Testis (tissue), 3 donors: ENCODE results near the gene NSRP1. TPM values are rescaled to one million over a fixed set of nuclear protein-coding genes. Genes with fewer than 3 reads are reported as not detected.
"Not testable (repeated sequence)": the region's sequence is repeated elsewhere in the genome, so short reads cannot be mapped to it uniquely, and the experiment has no call there.

Source experiments
- DNase-seq: peaks from one replicate; pipeline ENCODE4 v3.0.0-alpha.2; 2019
- H3K27ac ChIP-seq, 2 donors: fragments of 200-600 bp; sonication (generic); one replicate each; pipeline ENCODE4 v1.5.1; 2019
- H3K27me3 ChIP-seq: fragments of 200-600 bp; sonication (generic); one replicate; pipeline ENCODE4 v1.5.1; 2019
- H3K36me3 ChIP-seq: fragments of 200-600 bp; sonication (generic); one replicate; pipeline ENCODE4 v1.5.1; 2017; ENCODE audit warnings: low read depth; ENCODE audit errors: missing control alignments
- H3K4me1 ChIP-seq: fragments of 200-600 bp; sonication (generic); one replicate; pipeline ENCODE4 v1.5.1; 2019
- H3K4me3 ChIP-seq, 2 donors: fragments of 200-600 bp; sonication (generic); one replicate each; pipeline ENCODE4 v1.5.1; 2017 to 2019
- H3K9me3 ChIP-seq: fragments of 200-600 bp; sonication (generic); one replicate; pipeline ENCODE4 v1.5.1; 2017
- POLR2A ChIP-seq: fragments of 450-650 bp; IDR thresholded peaks from one replicate; pipeline ENCODE4 v1.6.1; 2017; ENCODE audit warnings: antibody characterized with exemption, mild to moderate bottlenecking, moderate library complexity
- WGBS, 2 donors: methylation state at CpG; one replicate each; pipeline ENCODE4 v1.1.5; 2018; 5-methylcytosine and 5-hydroxymethylcytosine counted together
- intact Hi-C: fragments of 100-400 bp; cut with DNase I; formaldehyde crosslinking; loops from one replicate; pipeline ENCODE4 v1.15.1; 2023; ENCODE audit warnings: low total_unique reads
- polyA plus RNA-seq: library from polyadenylated mRNA; stranded (reverse); fragments of 350-450 nt; fragmentation: Illumina TruSeq; extraction: RNeasy Lipid Tissue Mini Kit (QIAGEN cat#74804); gene quantifications from one replicate; pipeline ENCODE4 v1.2.3, GENCODE V29; 2014; ENCODE audit warnings: low read depth, low replicate concordance; ENCODE audit not compliant: insufficient read depth
- total RNA-seq, 2 donors: library from RNA; depleted of rRNA; stranded (reverse); fragments of >200 nt; gene quantifications; one replicate each; pipeline ENCODE4 v1.2.3, GENCODE V29; 2016
- TF ChIP-seq, protein P1 (sequence below), 3 experiments: fragments of 450-650 bp in 2 of 3; fragments of 200-600 bp in 1 of 3; sonication (generic) in 1 of 3; IDR thresholded peaks; one replicate each; pipeline ENCODE4 v1.5.1; 2016 to 2019; ENCODE audit warnings: antibody characterized with exemption in 3 of 3, mild to moderate bottlenecking in 2 of 3, moderate library complexity in 1 of 3

The NSRP1 gene
- total and polyA plus RNA-seq, 3 donors from 2014 or later = 12.6 to 53.7 (median 34.3) TPM

GRCh38 chr17:30113213-30113612 lies 3.4 kb upstream of the NSRP1 start:
- Histone ChIP-seq H3K36me3 (no peaks in the 10 kb centered on the region), H3K4me1 (peaks cover 8% of the 10 kb centered on the region), H3K27me3 (no peaks in the 10 kb centered on the region), H3K27ac (no peak overlapping the region), H3K4me3 (no peak overlapping the region), H3K9me3 (no peaks in the 10 kb centered on the region)
- TF ChIP-seq POLR2A = no peak
- TF ChIP-seq, protein P1, sequence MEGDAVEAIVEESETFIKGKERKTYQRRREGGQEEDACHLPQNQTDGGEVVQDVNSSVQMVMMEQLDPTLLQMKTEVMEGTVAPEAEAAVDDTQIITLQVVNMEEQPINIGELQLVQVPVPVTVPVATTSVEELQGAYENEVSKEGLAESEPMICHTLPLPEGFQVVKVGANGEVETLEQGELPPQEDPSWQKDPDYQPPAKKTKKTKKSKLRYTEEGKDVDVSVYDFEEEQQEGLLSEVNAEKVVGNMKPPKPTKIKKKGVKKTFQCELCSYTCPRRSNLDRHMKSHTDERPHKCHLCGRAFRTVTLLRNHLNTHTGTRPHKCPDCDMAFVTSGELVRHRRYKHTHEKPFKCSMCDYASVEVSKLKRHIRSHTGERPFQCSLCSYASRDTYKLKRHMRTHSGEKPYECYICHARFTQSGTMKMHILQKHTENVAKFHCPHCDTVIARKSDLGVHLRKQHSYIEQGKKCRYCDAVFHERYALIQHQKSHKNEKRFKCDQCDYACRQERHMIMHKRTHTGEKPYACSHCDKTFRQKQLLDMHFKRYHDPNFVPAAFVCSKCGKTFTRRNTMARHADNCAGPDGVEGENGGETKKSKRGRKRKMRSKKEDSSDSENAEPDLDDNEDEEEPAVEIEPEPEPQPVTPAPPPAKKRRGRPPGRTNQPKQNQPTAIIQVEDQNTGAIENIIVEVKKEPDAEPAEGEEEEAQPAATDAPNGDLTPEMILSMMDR (IDR thresholded peaks at IDR 0.05) = no peak
- intact Hi-C loops = no loop called here
- no peak for DNase-seq

DNA sequence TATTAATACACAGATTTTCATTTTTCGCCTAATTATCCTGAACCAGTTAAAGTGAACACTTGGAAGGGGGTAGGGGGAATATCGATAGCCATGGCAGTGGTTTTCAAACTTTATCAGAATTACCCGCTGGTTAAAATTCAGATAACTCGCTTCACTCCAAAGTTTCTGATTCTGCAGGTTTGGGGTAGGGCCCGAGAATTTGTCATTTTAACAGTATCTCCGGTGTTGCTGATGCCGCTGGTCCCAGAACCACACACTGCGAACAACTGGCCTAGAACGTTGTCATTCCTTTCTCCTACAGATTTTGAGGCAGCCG lies 313 bp upstream of the NSRP1 start:
- Histone ChIP-seq H3K27ac (peak overlapping the region; percentile 96 to 98), H3K4me1 (peaks cover 11% of the 10 kb centered on the region), H3K27me3 (no peaks in the 10 kb centered on the region), H3K36me3 (no peaks in the 10 kb centered on the region), H3K9me3 (no peaks in the 10 kb centered on the region), H3K4me3 (peak overlapping the region; percentile 70 to 87)
- no peak for DNase-seq
- intact Hi-C loops = no loop called here
- TF ChIP-seq, protein P1 (IDR thresholded peaks at IDR 0.05) = peak in 1 of 3 experiments; percentile 6
- TF ChIP-seq POLR2A = no peak
- WGBS, 2 donors = 6 to 7% methylated on average over 9 to 10 of the region's 10 CpGs

- H3K9me3 ChIP-seq = no peaks in the 10 kb centered on the region
- H3K4me1 ChIP-seq = peaks cover 11% of the 10 kb centered on the region
- intact Hi-C loops = no loop called here
- WGBS, 2 donors = 16 to 19% methylated on average over 5 of the region's 5 CpGs
- no peak for TF ChIP-seq POLR2A
- TF ChIP-seq, protein P1 (IDR thresholded peaks at IDR 0.05) = no peak
- no peaks in the 10 kb centered on the region for H3K36me3 ChIP-seq
- no peaks in the 10 kb centered on the region for H3K27me3 ChIP-seq
- peak overlapping the region; percentile 96 to 98 for H3K27ac ChIP-seq
- no peak for DNase-seq
- peak overlapping the region in 1 of 2 donors; percentile 87 for H3K4me3 ChIP-seq
Observed at GRCh38 chr17:30117675-30118081, 1.1 kb downstream of the NSRP1 start.

DNA sequence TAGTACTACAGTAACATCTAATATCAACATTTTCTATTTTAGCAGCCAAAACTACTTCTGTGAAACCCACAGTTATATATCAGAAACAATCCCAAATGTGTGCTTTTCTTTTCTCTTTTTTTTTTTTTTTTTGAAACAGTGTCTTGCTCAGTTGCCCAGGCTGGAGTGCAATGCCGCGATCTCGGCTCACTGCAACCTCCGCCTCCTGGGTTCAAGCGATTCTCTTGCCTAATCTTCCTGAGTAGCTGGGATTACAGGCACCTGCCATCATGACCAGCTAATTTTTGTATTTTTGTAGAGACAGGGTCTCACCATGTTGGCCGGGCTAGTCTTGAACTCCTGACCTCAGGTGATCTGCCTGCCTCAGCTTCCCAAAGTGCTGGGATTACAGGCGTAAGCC lies 2.0 kb downstream of the NSRP1 start:
- H3K27me3 ChIP-seq, H3K9me3 ChIP-seq, intact Hi-C loops, DNase-seq, H3K4me3 ChIP-seq, H3K36me3 ChIP-seq, H3K27ac ChIP-seq: not testable (repeated sequence)
- 92 to 96% methylated on average over 7 of the region's 7 CpGs for WGBS, 2 donors
- H3K4me1 ChIP-seq = peaks cover 11% of the 10 kb centered on the region

GRCh38 chr17:30124273-30124796 lies 7.7 kb downstream of the NSRP1 start:
- H3K4me1 ChIP-seq = no peaks in the 10 kb centered on the region
- H3K27me3 ChIP-seq = no peaks in the 10 kb centered on the region
- no peak overlapping the region for H3K27ac ChIP-seq
- intact Hi-C loops = loop anchor here (10.0 kb wide), 1 partner anchor 150 kb away; no protein-coding TSS in a partner anchor
- H3K4me3 ChIP-seq = no peak overlapping the region
- DNase-seq = no peak
- TF ChIP-seq POLR2A = no peak
- TF ChIP-seq, protein P1 (IDR thresholded peaks at IDR 0.05) = no peak
- H3K36me3 ChIP-seq = no peaks in the 10 kb centered on the region
- WGBS, 2 donors = 92% methylated on average over 4 of the region's 4 CpGs
- H3K9me3 ChIP-seq = no peaks in the 10 kb centered on the region
